Measurements from ENCODE around the gene AHDC1. TPM values are rescaled to one million over a fixed set of nuclear protein-coding genes. Genes with fewer than 3 reads are reported as not detected.

Gene AHDC1
- total and polyA plus RNA-seq, 10 of the 15 experiments (the other 5 are each of a cell fraction or from before 2014, with no cell fraction given), result 0.21 to 13.0 (median 1.4) TPM

DNA sequence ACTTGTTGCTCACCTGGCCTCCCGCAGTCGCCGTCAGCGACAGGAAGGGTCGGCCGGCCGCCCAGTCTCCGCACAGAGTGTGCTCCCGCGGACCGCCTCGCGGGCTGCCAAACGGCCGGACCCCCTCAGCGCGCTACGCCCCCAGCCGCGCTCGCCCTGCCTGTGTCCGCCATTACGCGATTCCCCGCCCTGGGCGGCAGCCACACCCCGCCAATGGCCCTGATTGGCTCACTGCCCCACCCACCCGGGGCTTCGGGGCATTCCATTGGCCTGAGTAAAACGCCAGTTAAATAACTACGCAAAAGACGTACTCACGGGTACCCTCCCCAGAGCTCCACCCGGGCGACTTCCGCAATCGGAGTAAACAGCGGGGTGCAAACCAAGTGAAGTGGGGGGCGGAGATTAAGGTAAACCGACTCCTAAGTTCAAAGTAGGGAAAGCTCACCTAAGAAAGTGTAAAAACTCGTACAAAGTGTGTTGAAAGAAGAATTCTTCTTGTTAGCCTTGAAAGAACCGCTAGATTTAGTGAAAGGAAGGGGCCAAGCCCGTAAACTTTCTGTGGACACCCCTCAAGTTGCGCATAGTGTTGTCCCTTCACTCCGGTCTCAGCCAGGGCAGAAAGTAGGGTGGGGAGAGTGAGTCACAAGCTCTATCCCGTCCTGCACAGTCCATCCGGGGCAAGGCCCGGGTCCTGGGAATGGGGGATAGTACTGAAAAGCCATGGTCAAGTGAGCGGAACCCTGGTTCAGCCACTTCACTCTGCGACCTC, 113.8 kb downstream of the AHDC1 start, which contains the start of gene WASF2 (continued):
- TF ChIP-seq PML (IDR thresholded peaks at IDR 0.05; ENCODE audit: low read length) (peak; percentile 56; the same call in 1 of the 2 replicates), RBBP5 (conservative IDR thresholded peaks at IDR 0.05) (no peak), FOXM1 (IDR thresholded peaks at IDR 0.05; ENCODE audit: low read depth, low read length) (no peak; the same call in 1 of the 2 replicates), ZNF24 (IDR thresholded peaks at IDR 0.05) (no peak), SMAD1 (IDR thresholded peaks at IDR 0.05; ENCODE audit: low read depth, partially characterized antibody) (peak; percentile 75), LARP7 (IDR thresholded peaks at IDR 0.05) (0 out of 2 replicates have a peak, but pooled peaks have one; percentile 5), POLR2AphosphoS5 (IDR thresholded peaks at IDR 0.05; ENCODE audit: low read length) (peak; percentile 80)
- TF ChIP-seq, protein P1, sequence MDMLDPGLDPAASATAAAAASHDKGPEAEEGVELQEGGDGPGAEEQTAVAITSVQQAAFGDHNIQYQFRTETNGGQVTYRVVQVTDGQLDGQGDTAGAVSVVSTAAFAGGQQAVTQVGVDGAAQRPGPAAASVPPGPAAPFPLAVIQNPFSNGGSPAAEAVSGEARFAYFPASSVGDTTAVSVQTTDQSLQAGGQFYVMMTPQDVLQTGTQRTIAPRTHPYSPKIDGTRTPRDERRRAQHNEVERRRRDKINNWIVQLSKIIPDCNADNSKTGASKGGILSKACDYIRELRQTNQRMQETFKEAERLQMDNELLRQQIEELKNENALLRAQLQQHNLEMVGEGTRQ (IDR thresholded peaks at IDR 0.05; ENCODE audit: borderline replicate concordance, low read depth, low read length), result no peak; the same call in 1 of the 2 replicates

DNA sequence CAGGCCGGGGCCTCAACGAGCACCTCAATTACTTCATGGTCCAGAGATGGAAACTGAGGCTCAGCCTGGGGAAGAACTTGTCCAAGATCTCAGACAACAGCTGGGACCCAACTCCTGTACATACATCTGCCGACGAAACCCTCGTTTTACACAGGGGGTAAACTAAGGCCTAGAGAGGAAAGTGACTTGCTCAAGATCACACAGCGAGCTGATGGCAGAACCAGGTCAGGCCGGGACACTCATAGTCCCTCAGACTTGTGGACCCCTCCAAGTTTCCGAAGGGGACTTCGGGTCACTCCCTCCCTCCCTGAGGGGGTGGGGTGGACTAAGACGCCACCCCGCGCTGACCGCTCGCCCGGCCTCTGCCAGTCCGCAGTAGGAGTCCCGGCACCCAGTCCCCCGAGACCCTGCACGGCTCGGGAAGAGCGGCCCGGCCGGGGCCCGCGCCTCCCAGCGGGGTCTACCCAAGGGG, 114.4 kb downstream of the AHDC1 start:
- Histone ChIP-seq H3K36me3 (ENCODE audit: control insufficient read depth in 2 of 2, insufficient read depth in 2 of 2, low read length in 1 of 2) (no peaks in the 10 kb centered on the region), H3K4me1 (ENCODE audit: control insufficient read depth, insufficient read depth, low read length) (peaks cover 27% of the 10 kb centered on the region), H2AFZ (ENCODE audit: control insufficient read depth, low read depth, low read length) (peak overlapping the region; percentile 65), H3K27me3 (replicated peaks in 1 of 2; ENCODE audit: control insufficient read depth in 2 of 2, insufficient read depth in 2 of 2, low read length in 1 of 2) (no peaks in the 10 kb centered on the region), H4K20me1 (ENCODE audit: control insufficient read depth, insufficient read depth) (no peaks in the 10 kb centered on the region; the same call in 1 of the 2 replicates), H3K79me2 (ENCODE audit: control insufficient read depth, insufficient read depth, low read length) (peaks cover 48% of the 10 kb centered on the region), H3K27ac (ENCODE audit: control insufficient read depth, insufficient read depth) (peak overlapping the region; percentile 99), H3K9me3 (replicated peaks; ENCODE audit: control insufficient read depth, insufficient read depth, low read length) (no peaks in the 10 kb centered on the region; the same call in 2 of the 3 replicates), H3K9ac (ENCODE audit: control insufficient read depth, insufficient read depth, low read length) (peak overlapping the region; percentile 93), H3K4me3 (peak overlapping the region; percentile 98), H3K4me2 (ENCODE audit: control insufficient read depth, insufficient read depth) (no peak overlapping the region; the same call in 1 of the 2 replicates)
- BruUV-seq (replicated peaks), result no TSS peak
- intact Hi-C loops (cut with micrococcal nuclease; ENCODE audit: unreplicated experiment), result loop anchor here (10.0 kb wide), 1 partner anchor 115 kb away; the partner anchor contains the start of gene AHDC1
- ChIA-PET RAD21 (ENCODE audit: unreplicated experiment) (interaction anchor here (1.1 to 7.4 kb wide), 16 partner anchors 7 to 86 kb away, joined by 3 to 94 read pairs (median 7); no protein-coding TSS in a partner anchor), SMC1A (ENCODE audit: uncharacterized antibody, unreplicated experiment) (interaction anchor here (0.8 to 7.1 kb wide), 14 partner anchors 8 to 140 kb away, joined by 3 to 67 read pairs (median 6); no protein-coding TSS in a partner anchor), CTCF (interaction anchor here (0.6 to 1.8 kb wide), 9 partner anchors 13 to 284 kb away, joined by 3 to 10 read pairs (median 4); partner anchors contain the start of gene STX12), POLR2A (interaction anchor here (0.6 to 6.0 kb wide), 17 partner anchors 9 to 181 kb away, joined by 3 to 38 read pairs (median 6); no protein-coding TSS in a partner anchor)
- ATAC-seq (peak; percentile 32), DNase-seq (ENCODE audit: low read depth, low spot score) (no peak), FAIRE-seq (no peak)
- in situ Hi-C loops (cut with MboI), result no loop called here
- TF ChIP-seq EZH2 (IDR thresholded peaks at IDR 0.05; ENCODE audit: borderline replicate concordance, control insufficient read depth, low read depth, low read length) (no peak), CHD1 (IDR thresholded peaks at IDR 0.05; ENCODE audit: low read depth, low read length) (no peak), STAT1 (conservative IDR thresholded peaks at IDR 0.05) (0 out of 2 replicates have a peak, but pooled peaks have one; percentile 30), LARP7 (IDR thresholded peaks at IDR 0.05) (peak; percentile 81; the same call in 1 of the 2 replicates), GABPA (IDR thresholded peaks at IDR 0.05; ENCODE audit: low read depth) (0 out of 2 replicates have a peak, but pooled peaks have one; percentile 15), PML (IDR thresholded peaks at IDR 0.05; ENCODE audit: low read length) (0 out of 2 replicates have a peak, but pooled peaks have one; percentile 14)
- TF ChIP-seq, protein P2, sequence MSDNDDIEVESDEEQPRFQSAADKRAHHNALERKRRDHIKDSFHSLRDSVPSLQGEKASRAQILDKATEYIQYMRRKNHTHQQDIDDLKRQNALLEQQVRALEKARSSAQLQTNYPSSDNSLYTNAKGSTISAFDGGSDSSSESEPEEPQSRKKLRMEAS (IDR thresholded peaks at IDR 0.05; ENCODE audit: low read depth, low read length), result no peak
- WGBS (ENCODE audit: insufficient coverage, insufficient replicate concordance, low lambda C conversion rate, missing lambda C conversion rate), result 1% methylated on average over 26 of the region's 26 CpGs
